SK-N-SH treated with all-trans-retinoic acid at 6 μM for 48 hours (cell line): Measurements from ENCODE around the gene PRKAG2.

Experiments used
- ATAC-seq: fragments of 200-7000 bp; cut with Tn5 transposase; 3 replicates; pipeline ENCODE4 v1.9.1; 2020; ENCODE audit warnings: mild to moderate bottlenecking, moderate library complexity
- ARNTL ChIP-seq: fragments of 450-650 bp; formaldehyde crosslinking; IDR thresholded peaks from 2 replicates; pipeline ENCODE4 v1.5.0; 2020; ENCODE audit warnings: low read depth, mild to moderate bottlenecking, moderate library complexity, borderline replicate concordance
- BACH2 ChIP-seq: fragments of 250-450 bp; sonication (Bioruptor Pico); IDR thresholded peaks from 2 replicates; pipeline ENCODE4 v1.9.0; 2021; ENCODE audit warnings: mild to moderate bottlenecking, borderline replicate concordance
- CSDC2 ChIP-seq: fragments of 250-450 bp; sonication (Bioruptor Pico); IDR thresholded peaks from 2 replicates; pipeline ENCODE4 v1.5.0; 2020; ENCODE audit warnings: mild to moderate bottlenecking, moderate library complexity
- ESRRG ChIP-seq: fragments of 250-450 bp; sonication (Bioruptor Pico); IDR thresholded peaks from 2 replicates; pipeline ENCODE4 v1.6.1; 2021; ENCODE audit warnings: mild to moderate bottlenecking
- GLIS3 ChIP-seq: fragments of 250-450 bp; sonication (Bioruptor Pico); IDR thresholded peaks from 2 replicates; pipeline ENCODE4 v1.5.0; 2020; ENCODE audit warnings: mild to moderate bottlenecking, moderate library complexity
- ISL1 ChIP-seq: fragments of 250-450 bp; sonication (Bioruptor Pico); IDR thresholded peaks from 2 replicates; pipeline ENCODE4 v2.1.2; 2022; ENCODE audit warnings: mild to moderate bottlenecking, moderate library complexity
- OSR1 ChIP-seq: fragments of 250-450 bp; sonication (Bioruptor Pico); IDR thresholded peaks from 2 replicates; pipeline ENCODE4 v1.8.0; 2022; ENCODE audit warnings: moderate library complexity, mild to moderate bottlenecking, inconsistent platforms
- PPARA ChIP-seq: fragments of 250-450 bp; sonication (Bioruptor Pico); IDR thresholded peaks from 2 replicates; pipeline ENCODE4 v1.5.0; 2020; ENCODE audit warnings: mild to moderate bottlenecking, borderline replicate concordance
- RARB ChIP-seq: fragments of 250-450 bp; sonication (Bioruptor Pico); IDR thresholded peaks from 2 replicates; pipeline ENCODE4 v1.8.0; 2021; ENCODE audit warnings: mild to moderate bottlenecking, moderate library complexity
- SNAI2 ChIP-seq: fragments of 250-450 bp; sonication (Bioruptor Pico); IDR thresholded peaks from 2 replicates; pipeline ENCODE4 v1.5.0; 2020; ENCODE audit warnings: mild to moderate bottlenecking, moderate library complexity
- TCF4 ChIP-seq: fragments of 250-450 bp; sonication (Bioruptor Pico); IDR thresholded peaks from 2 replicates; pipeline ENCODE4 v1.8.0; 2021; ENCODE audit warnings: mild to moderate bottlenecking, moderate library complexity, borderline replicate concordance
- TOX ChIP-seq: fragments of 250-450 bp; sonication (Bioruptor Pico); IDR thresholded peaks from 2 replicates; pipeline ENCODE4 v1.8.0; 2021; ENCODE audit warnings: mild to moderate bottlenecking, moderate library complexity, borderline replicate concordance
- ZC3H10 ChIP-seq: fragments of 250-450 bp; sonication (Bioruptor Pico); IDR thresholded peaks from 2 replicates; pipeline ENCODE4 v1.5.1; 2021; ENCODE audit warnings: mild to moderate bottlenecking, moderate library complexity
- ZFP3 ChIP-seq: fragments of 250-450 bp; sonication (Bioruptor Pico); IDR thresholded peaks from 2 replicates; pipeline ENCODE4 v1.5.0; 2020; ENCODE audit warnings: mild to moderate bottlenecking, moderate library complexity
- ZFP30 ChIP-seq: fragments of 450-650 bp; formaldehyde crosslinking; IDR thresholded peaks from 2 replicates; pipeline ENCODE4 v1.5.0; 2022; ENCODE audit warnings: mild to moderate bottlenecking, moderate library complexity
- ZNF70 ChIP-seq: fragments of 450-650 bp; formaldehyde crosslinking; IDR thresholded peaks from 2 replicates; pipeline ENCODE4 v1.5.0; 2020; ENCODE audit warnings: mild to moderate bottlenecking, moderate library complexity
- ZNF8 ChIP-seq: fragments of 450-650 bp; formaldehyde crosslinking; IDR thresholded peaks from 2 replicates; pipeline ENCODE4 v1.5.0; 2020; ENCODE audit warnings: mild to moderate bottlenecking, moderate library complexity
- TF ChIP-seq, protein P1 (sequence below): fragments of 250-450 bp; sonication (Bioruptor Pico); IDR thresholded peaks from 2 replicates; pipeline ENCODE4 v1.5.1; 2021; ENCODE audit warnings: mild to moderate bottlenecking, moderate library complexity
- TF ChIP-seq, protein P2 (sequence below): fragments of 250-450 bp; sonication (Bioruptor Pico); IDR thresholded peaks from 2 replicates; pipeline ENCODE4 v1.5.1; 2020; ENCODE audit warnings: low read depth, mild to moderate bottlenecking, moderate library complexity
- TF ChIP-seq, protein P3 (sequence below): fragments of 250-450 bp; sonication (Bioruptor Pico); IDR thresholded peaks from 2 replicates; pipeline ENCODE4 v1.5.0; 2020; ENCODE audit warnings: mild to moderate bottlenecking, moderate library complexity
- TF ChIP-seq, protein P4 (sequence below): fragments of 250-450 bp; sonication (Bioruptor Pico); IDR thresholded peaks from 2 replicates; pipeline ENCODE4 v1.8.0; 2021; ENCODE audit warnings: low read depth, mild to moderate bottlenecking, moderate library complexity, borderline replicate concordance
- TF ChIP-seq, protein P5 (sequence below): fragments of 250-450 bp; sonication (Bioruptor Pico); IDR thresholded peaks from 2 replicates; pipeline ENCODE4 v1.8.0; 2020; ENCODE audit warnings: mild to moderate bottlenecking, moderate library complexity, borderline replicate concordance

Gene PRKAG2

DNA sequence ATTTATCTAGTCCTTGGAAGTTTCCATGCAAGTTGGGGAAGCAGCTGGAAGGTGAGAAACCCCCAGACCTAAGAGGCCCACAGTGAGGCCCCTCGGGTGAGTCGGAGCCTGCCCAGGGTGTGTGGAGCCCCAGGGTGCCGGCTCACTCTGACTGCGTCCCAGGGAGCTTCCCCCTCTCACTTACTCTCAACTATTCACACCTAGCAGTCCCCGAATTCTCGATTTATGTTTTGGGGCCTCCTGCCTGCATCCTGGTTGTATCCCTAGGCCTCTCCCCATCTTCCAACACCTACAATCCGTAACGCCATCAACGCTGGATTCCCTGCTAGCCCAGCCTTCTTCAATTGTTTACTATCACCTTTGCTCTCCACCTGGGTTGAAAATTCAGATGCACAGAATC, 63.9 kb downstream of the PRKAG2 start (continued):
- no peak for TF ChIP-seq PPARA (CRISPR knock-in tag)
- TF ChIP-seq ESRRG (CRISPR knock-in tag), result no peak
- TF ChIP-seq, protein P1, sequence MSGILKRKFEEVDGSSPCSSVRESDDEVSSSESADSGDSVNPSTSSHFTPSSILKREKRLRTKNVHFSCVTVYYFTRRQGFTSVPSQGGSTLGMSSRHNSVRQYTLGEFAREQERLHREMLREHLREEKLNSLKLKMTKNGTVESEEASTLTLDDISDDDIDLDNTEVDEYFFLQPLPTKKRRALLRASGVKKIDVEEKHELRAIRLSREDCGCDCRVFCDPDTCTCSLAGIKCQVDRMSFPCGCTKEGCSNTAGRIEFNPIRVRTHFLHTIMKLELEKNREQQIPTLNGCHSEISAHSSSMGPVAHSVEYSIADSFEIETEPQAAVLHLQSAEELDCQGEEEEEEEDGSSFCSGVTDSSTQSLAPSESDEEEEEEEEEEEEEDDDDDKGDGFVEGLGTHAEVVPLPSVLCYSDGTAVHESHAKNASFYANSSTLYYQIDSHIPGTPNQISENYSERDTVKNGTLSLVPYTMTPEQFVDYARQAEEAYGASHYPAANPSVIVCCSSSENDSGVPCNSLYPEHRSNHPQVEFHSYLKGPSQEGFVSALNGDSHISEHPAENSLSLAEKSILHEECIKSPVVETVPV, result no peak
- no peak for TF ChIP-seq GLIS3 (CRISPR knock-in tag)
- no peak for TF ChIP-seq ZC3H10 (CRISPR knock-in tag)
- no peak for TF ChIP-seq ZFP3
- no peak for TF ChIP-seq BACH2 (CRISPR knock-in tag)
- no peak for TF ChIP-seq ZNF70 (CRISPR knock-in tag)
- TF ChIP-seq RARB (CRISPR knock-in tag), result no peak
- TF ChIP-seq, all 23 proteins: peak for 0

DNA sequence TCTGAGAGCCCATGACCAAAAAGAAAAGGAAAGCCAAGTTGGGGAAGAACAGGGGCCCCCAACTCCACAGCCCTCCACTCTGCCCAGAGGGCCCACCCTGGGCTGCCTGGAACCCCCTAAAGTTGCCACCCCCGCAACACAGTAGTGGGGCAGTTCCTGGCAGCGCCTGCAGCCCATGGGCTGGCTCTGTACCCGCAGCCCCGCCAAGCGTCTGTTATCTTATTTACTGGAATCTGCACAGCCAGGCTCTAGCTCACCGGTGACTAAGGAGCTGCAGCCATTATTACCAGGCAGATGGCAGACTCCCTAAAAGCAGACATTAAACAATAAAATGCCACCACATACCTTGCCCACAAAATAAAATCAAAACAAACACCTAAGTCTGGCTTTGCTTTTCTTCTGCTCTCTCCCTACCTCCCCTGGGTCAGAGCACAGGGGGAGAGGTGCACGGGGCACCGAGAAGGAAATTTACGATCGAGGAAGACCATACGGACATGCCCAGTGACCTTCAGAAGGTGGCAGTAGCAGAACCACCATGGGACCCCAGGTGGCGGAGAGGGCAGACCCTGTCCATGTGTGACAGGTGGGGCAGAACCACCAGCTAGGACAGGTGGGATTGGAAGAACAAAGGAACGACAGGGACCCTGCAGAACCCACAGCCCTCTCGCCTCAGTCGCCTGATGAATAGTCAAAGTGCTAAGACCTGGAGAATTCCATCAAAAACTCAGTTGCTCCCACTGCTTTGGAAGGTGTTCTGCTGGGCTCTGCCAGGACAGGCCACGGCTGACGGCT, 66.3 kb downstream of the PRKAG2 start:
- 0 out of 3 replicates have a peak, but pooled peaks have one; percentile 12 for ATAC-seq
- TF ChIP-seq GLIS3 (CRISPR knock-in tag), result no peak
- TF ChIP-seq ARNTL, result no peak
- no peak for TF ChIP-seq BACH2 (CRISPR knock-in tag)
- TF ChIP-seq RARB (CRISPR knock-in tag), result no peak
- no peak for TF ChIP-seq TCF4 (CRISPR knock-in tag)
- no peak for TF ChIP-seq OSR1
- no peak for TF ChIP-seq ZNF8 (CRISPR knock-in tag)
- TF ChIP-seq, protein P1, result no peak
- no peak for TF ChIP-seq TOX
- TF ChIP-seq SNAI2 (CRISPR knock-in tag), result no peak
- no peak for TF ChIP-seq ISL1

DNA sequence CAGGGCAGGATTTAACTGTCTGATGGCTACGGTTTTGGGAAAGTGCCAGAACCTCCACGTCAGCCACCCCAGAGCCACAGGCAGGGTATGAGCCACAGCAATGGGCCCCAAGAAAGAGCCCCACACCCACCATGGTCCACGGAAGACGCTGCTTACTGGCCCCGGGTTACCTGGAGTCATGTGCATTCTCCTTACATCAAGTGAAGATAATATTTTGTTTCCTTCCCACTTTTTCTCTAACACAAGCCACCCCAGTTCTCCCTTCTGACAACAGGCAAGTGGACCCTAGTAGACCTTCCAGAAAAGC, 67.1 kb downstream of the PRKAG2 start:
- ATAC-seq, result no peak
- TF ChIP-seq ZFP30, result no peak
- TF ChIP-seq ESRRG (CRISPR knock-in tag), result no peak
- TF ChIP-seq OSR1, result no peak
- no peak for TF ChIP-seq RARB (CRISPR knock-in tag)
- TF ChIP-seq CSDC2 (CRISPR knock-in tag), result no peak
- no peak for TF ChIP-seq ISL1
- no peak for TF ChIP-seq TCF4 (CRISPR knock-in tag)
- no peak for TF ChIP-seq GLIS3 (CRISPR knock-in tag)
- no peak for TF ChIP-seq TOX
- TF ChIP-seq, protein P2, sequence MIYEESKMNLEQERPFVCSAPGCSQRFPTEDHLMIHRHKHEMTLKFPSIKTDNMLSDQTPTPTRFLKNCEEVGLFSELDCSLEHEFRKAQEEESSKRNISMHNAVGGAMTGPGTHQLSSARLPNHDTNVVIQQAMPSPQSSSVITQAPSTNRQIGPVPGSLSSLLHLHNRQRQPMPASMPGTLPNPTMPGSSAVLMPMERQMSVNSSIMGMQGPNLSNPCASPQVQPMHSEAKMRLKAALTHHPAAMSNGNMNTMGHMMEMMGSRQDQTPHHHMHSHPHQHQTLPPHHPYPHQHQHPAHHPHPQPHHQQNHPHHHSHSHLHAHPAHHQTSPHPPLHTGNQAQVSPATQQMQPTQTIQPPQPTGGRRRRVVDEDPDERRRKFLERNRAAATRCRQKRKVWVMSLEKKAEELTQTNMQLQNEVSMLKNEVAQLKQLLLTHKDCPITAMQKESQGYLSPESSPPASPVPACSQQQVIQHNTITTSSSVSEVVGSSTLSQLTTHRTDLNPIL (CRISPR knock-in tag), result no peak
- TF ChIP-seq, protein P3, sequence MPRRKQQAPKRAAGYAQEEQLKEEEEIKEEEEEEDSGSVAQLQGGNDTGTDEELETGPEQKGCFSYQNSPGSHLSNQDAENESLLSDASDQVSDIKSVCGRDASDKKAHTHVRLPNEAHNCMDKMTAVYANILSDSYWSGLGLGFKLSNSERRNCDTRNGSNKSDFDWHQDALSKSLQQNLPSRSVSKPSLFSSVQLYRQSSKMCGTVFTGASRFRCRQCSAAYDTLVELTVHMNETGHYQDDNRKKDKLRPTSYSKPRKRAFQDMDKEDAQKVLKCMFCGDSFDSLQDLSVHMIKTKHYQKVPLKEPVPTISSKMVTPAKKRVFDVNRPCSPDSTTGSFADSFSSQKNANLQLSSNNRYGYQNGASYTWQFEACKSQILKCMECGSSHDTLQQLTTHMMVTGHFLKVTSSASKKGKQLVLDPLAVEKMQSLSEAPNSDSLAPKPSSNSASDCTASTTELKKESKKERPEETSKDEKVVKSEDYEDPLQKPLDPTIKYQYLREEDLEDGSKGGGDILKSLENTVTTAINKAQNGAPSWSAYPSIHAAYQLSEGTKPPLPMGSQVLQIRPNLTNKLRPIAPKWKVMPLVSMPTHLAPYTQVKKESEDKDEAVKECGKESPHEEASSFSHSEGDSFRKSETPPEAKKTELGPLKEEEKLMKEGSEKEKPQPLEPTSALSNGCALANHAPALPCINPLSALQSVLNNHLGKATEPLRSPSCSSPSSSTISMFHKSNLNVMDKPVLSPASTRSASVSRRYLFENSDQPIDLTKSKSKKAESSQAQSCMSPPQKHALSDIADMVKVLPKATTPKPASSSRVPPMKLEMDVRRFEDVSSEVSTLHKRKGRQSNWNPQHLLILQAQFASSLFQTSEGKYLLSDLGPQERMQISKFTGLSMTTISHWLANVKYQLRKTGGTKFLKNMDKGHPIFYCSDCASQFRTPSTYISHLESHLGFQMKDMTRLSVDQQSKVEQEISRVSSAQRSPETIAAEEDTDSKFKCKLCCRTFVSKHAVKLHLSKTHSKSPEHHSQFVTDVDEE (CRISPR knock-in tag), result no peak
- no peak for TF ChIP-seq ARNTL
- TF ChIP-seq SNAI2 (CRISPR knock-in tag), result no peak
- no peak for TF ChIP-seq ZNF70 (CRISPR knock-in tag)
- no peak for TF ChIP-seq PPARA (CRISPR knock-in tag)
- TF ChIP-seq, protein P4, sequence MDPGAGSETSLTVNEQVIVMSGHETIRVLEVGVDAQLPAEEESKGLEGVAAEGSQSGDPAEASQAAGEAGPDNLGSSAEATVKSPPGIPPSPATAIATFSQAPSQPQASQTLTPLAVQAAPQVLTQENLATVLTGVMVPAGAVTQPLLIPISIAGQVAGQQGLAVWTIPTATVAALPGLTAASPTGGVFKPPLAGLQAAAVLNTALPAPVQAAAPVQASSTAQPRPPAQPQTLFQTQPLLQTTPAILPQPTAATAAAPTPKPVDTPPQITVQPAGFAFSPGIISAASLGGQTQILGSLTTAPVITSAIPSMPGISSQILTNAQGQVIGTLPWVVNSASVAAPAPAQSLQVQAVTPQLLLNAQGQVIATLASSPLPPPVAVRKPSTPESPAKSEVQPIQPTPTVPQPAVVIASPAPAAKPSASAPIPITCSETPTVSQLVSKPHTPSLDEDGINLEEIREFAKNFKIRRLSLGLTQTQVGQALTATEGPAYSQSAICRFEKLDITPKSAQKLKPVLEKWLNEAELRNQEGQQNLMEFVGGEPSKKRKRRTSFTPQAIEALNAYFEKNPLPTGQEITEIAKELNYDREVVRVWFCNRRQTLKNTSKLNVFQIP (CRISPR knock-in tag), result no peak
- TF ChIP-seq, protein P5, sequence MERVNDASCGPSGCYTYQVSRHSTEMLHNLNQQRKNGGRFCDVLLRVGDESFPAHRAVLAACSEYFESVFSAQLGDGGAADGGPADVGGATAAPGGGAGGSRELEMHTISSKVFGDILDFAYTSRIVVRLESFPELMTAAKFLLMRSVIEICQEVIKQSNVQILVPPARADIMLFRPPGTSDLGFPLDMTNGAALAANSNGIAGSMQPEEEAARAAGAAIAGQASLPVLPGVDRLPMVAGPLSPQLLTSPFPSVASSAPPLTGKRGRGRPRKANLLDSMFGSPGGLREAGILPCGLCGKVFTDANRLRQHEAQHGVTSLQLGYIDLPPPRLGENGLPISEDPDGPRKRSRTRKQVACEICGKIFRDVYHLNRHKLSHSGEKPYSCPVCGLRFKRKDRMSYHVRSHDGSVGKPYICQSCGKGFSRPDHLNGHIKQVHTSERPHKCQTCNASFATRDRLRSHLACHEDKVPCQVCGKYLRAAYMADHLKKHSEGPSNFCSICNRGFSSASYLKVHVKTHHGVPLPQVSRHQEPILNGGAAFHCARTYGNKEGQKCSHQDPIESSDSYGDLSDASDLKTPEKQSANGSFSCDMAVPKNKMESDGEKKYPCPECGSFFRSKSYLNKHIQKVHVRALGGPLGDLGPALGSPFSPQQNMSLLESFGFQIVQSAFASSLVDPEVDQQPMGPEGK (CRISPR knock-in tag), result no peak
- TF ChIP-seq ZC3H10 (CRISPR knock-in tag), result no peak
- no peak for TF ChIP-seq ZNF8 (CRISPR knock-in tag)
